Stimulated activated CD8-positive, alpha-beta memory T cell treated with anti-CD3 and anti-CD28 coated beads, Interleukin-4, amount 100 ng/mL, for 24 hours (primary cell): ENCODE data around the gene ACSS1.
"Not testable (repeated sequence)": the region's sequence is repeated elsewhere in the genome, so short reads cannot be mapped to it uniquely, and the experiment has no call there.

ENCODE experiments used
- DNase-seq: peaks from one replicate; pipeline ENCODE4 v3.0.0-alpha.2; 2020; ENCODE audit warnings: low read depth

The ACSS1 gene

DNA sequence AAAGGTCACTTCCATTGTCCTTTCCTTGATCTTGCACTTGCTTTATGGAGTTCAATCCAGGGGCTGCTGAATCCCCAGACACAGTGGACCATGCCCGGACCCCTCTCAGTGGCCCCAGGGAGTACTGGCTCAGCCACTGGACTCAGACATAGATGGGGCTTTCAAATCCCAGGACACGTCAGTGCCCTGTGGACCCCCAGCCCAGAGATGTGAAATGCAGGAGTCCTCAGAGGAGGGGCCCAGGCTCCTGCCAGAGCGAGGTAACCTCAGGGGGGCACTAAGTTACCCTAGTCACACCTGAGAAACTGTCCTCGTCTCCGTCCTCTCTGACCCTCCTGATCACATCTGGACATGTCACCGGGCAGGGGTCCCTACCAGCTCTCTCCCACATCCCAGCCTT lies 46.7 kb downstream of the ACSS1 start:
- no peak for DNase-seq

DNA sequence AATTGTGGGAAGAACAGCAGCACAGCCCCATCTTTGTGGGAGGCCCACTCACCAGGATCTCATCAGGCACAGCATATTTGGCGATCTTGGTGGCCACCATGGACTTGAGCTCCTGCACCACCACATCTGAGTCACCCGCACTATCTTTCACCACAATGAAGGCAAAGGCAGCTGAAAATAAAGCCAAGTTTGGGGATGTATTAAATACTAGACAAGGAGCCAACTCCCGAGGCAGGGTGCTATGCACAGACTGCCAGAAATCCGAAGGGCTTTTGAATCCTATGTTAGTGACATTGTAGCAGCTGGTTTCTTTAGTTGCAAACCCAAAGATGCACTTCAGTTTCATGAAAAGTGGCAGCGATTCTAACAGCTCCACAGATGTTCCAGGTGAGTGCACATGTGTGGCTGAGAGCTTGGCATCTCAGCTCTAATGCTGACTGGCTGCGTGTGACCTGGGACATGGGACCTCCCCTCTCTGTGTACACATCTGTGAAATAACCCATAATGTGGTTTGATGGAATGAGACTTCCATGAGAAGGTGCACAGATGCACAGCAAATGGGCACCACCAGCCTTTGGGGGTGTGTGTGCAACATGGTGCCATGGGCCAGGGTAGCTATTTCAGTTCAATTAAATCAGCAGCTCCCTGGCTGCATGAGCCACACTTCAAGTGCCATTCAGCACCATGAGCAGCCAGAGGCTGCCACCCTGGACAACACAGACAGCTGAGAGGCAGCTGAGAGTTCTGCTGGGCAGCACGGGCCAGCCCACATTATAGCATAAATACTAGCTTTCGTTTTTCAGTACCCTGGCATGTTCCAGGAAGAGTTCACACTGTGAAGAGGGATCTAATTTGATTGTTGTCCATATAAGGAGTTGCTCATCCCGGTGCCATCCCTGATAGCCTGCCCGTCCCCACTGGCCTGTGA lies 48.5 kb downstream of the ACSS1 start:
- DNase-seq = no peak

DNA sequence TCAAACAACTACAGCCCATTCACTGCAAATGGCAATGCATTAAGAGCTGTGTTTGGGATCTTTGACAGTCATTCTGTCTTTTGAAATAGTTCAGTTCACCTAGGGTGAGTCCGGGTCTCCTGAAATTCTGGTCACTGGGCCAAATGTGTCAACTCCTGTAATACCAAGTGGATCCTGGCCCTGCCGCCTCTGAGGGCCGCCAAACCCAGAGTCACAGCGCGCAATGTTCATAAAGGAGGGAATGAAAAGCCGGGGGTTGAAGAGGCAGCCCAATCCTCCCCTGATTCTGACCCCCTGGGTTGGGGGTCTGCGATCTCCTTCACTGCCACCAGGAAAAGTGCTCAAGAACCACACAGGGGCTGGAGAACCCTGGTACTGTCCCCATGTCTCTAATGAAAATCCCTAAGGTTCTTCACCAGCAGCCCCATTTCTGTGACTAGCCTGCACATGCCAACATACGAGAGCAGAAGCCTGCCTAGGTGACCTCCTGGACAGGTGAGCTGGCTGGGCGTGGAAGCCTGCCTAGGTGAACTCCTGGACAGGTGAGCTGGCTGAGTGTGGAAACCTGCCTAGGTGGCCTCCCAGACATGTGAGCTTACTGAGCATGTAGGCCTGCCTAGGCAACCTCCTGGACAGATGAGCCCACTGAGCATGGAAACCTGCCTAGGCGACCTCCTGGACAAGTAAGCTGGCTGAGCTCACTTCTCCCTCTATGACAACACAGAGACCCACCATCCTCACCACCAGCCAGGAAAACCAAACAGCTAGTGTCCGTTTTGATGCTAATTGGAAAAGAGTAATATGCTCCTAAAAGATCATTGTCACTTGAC lies 49.3 kb downstream of the ACSS1 start:
- no peak for DNase-seq

DNA sequence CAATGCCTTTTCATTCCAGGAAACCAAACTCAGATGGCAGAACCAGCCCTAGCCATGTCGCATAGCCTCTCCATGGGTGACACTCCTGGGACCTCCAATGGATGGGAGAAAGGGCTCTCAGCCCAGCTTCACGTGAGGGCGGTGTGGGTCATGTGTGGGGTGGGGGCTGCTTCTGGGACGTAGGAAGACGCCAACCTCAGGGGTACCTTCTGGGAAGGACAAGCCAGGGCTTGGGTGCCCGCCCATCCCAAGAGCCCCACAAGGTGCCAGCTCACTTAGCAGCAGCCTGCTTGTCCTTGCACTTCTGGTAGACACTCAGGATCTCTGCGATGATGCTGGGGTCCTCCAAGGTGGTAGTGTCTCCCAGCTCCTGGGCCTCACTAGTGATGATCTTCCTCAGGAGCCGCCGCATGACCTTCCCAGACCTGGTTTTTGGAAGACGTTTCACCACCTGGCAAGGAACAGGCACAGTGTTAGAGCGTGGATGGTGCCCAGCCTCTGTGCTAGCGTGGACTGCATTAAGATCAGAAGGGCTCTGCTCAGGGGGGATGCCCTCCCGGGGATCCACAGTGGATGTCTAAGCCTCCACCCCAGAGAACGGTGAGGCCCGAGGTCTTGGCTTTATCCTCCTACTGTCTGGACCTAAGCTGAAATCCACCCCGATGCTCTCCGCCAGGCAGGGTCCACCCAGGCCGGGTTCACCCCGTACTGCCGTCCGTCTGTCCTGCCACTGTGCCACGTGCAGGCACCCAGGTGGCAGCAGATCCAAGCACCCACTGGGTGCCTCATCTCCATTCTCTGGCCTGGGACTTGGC lies 50.2 kb downstream of the ACSS1 start:
- no peak for DNase-seq

DNA sequence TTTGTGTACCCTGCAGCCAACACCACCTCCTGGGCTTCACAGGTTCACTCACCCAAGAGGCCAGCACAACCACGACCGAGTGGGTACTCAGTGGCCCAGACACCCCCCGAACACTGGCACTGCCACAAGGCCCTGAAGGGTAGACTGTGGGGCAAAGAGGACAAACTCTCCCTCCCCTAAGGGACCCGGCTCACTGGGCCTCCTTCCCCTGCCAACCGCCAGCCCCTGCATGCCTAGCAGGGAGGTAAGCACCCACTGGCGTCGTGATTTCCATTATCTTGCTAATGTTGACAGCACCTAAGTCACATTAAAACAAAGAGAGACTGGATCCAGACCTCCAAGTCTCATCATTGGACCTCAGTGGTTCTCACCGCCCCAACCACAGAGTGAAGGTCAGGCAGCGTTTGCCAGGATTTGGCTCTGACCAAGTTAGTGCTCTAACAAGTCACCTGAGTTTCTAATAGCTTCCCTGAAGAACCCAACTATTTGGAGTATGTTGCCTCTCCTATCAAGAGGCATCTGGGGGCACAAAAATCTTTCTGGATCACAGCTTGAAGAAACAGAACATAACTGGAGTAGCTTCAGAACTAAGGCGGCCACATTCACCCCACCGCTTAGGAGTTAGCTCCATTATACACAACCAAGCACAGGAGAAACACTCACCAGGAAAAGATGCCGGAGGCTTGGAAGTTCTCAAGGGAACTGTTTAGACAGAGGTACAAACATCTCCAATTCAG lies 51.3 kb downstream of the ACSS1 start:
- DNase-seq = no peak

DNA sequence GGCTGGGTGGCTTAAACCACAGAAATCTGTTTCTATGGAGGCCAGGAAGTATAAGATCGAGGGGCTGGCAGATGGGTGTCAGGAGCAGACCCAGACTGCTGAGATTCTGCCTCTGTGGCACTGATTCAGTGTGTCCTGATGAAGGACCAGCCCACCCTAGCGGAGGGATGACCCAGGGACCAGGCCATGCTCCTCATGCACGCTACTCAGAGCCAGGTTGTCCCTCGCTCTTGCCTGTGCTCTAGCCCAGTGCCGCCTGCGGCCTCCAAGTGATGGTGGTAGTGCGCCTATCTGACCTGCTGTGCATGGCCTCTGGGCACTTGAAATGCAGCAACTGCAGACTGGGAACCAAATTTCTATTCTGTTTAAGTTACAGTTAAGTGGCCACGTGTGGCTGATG lies 52.3 kb downstream of the ACSS1 start:
- no peak for DNase-seq

DNA sequence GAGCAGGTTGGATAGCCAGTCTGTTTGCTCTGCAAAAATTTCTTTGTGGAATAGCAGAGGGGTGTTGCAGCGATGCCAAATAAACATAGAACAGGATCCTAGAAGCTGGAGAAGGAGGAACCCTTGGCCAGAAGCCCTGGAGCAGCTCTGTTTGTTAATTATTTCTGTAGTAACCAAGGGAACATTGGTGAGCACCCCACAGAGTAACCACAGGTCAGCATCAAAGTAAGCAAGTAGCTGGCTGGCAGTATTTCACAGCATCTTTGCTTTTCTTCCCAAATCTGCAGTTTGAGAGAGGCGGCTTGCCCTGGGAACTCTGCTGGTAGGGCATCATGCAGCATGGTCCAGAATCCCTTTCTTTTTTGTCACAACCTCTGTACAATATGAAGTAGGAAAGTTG lies 52.7 kb downstream of the ACSS1 start:
- no peak for DNase-seq

DNA sequence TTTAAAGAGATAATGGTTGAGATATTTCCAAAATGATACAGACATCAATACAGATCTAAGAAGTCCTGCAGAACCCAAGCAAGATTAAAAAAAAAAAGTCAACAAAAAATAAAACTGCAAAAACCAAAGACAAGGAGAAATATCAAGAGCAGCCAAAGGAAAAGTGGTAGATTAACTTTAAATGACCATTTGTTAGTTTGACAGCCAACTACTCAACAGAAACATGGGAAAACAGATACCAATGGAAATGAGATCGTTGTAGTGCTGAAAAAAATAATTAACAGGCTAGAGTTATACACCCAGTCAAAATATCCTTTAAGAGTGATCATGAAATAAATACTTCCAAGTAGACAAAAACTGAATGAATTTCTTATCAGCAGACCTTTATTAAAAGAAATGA lies 54.9 kb downstream of the ACSS1 start:
- no peak for DNase-seq

DNA sequence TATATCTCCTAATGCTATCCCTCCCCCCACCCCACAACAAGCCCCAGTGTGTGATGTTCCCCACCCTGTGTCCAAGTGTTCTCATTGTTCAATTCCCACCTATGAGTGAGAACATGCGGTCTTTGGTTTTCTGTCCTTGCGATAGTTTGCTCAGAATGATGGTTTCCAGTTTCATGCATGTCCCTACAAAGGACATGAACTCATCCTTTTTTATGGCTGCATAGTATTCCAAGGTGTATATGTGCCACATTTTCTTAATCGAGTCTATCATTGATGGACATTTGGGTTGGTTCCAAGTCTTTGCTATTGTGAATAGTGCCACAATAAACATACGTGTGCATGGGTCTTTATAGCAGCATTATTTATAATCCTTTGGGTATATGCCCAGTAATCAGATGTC lies 56.6 kb downstream of the ACSS1 start:
- not testable (repeated sequence) for DNase-seq

DNA sequence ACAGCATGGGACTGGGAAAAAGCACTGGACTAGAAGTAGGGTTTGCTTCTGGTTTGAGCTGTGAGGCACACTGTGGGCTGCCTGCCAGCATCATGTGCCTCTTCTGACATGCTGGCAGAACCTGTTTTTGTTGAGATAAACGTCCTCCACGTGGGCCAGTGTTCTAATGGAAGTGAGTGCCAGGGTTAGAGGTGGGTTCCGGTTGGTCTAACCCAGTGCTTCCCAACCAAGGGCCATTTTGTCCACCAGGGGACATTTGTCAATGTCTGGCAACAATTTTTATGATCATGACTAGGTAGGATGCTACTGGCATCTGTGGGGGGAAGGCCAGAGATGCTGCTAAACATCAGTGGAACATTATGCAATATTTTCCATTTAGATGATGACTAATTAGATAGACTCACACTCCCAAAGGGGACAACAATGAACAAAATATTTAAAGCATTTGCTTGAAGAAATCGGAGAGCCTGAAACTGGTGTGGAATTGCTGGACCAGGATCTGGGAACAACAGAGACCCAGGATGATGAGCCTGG lies 57.6 kb downstream of the ACSS1 start:
- no peak for DNase-seq

DNA sequence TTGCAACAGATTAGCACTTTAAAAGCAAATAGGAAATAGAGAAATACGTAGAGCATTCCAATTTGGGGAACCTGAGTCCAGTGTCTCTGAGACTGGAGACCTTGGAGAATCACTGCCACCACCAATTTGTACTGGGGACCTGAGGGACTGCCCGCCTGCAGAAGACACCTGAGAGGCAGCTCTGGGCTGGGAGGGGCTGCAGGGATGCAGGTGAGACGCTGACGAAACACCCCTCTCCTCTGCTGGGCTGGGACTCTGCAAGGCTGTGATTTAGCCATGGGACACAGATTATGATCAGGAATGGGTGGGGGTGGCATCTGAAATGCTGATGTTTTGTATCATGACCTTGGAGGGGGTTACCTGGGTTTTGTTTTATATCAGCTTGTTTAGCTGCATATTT lies 58.4 kb downstream of the ACSS1 start:
- DNase-seq = no peak

DNA sequence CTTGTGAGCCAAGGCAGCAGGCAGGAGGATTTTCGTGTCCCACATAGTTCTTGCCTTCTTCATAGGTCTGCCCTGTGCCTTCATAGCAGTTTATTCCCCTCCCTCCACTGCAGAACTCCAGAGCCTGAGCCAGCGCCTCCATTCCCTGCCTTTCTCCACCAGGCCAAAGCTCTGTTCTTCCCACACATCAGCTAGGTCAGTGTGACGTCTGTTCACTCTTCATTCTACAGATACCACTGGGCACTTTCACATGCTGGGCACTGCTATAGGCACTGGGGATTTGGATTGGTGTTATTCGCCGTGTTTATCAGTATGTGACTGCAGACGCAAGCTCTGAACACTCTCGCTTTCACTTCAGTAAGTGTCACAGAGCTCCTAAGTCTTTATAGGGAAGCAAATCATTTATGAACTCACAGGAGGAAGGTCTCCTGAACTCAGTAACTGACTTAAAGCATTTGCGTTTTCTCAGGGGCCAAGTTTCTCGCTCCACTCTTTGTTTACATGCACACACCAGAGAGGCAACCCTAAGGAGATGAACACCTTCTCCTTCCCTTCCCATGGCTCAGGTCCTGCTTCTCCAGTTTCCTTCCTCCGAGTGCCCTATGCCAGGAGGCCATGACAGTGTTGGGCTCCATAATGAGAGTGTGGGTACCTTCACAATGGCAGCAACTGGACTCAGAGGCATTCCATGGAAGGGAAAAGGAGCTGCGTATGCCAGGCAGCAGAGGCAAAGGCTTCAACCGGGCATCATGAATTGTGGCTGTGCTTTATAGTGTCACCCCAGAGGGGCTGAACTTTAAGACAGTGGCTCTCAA lies 59.1 kb downstream of the ACSS1 start:
- no peak for DNase-seq

DNA sequence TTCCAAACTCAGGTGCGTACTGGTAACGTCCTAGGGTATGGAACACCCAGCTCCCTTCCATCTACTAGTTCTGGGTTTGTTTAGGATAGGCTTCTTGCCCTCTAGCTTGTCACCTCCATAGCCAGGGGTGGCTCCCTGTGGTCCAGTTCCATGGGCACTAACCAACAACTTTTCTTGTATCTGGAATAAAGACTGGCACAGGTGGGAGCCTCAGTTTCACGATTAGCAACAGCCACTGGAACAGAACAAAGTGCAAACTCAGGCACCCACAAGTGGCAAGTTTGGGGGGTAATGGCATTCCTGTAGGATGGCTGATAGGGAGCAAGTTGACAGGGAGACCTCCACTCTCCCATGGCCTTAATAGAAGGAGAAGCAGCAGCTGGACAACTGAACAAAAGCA lies 59.8 kb downstream of the ACSS1 start:
- no peak for DNase-seq

DNA sequence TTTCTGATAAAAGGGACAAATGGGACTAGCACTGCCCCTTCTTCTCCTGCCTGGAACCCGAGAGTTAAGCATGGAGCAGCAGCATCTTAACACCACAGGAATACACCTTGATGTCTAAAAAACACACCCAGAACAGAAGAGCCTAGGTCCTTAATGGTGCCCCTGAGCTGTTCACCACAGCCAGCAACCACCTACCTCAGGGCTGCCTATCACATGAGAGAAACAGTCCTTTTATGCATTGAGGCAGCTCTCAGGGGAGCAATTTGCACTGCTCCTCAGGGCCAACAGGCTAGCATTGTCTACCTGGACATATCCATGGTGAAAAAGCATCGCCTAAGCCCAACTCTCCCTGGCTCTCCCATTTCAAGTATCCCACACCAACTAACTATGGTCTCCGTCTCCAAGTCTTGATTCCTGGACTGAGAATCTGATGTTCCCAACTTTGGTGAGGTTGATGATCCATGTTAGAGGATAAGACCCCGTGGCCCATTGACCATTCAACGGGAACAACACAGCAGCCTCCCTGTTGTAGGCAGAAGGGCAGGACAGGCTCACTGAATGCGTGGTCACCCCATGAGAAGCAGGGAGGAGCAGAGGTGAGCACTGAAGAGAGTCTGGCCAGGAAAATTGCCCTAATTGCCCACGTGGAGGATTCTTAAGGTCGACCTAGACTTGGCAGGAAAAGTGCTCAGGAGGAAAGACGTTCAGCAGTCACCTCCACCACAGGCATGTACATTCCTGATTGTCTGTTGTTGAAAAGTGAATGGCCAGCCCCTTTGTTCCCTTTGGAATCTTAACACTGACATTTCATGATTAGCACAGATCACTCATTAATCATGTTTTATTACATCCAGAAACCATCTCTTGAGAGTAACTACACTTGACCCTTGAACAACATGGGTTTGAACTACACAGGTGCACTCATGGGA lies 61.2 kb downstream of the ACSS1 start:
- no peak for DNase-seq

DNA sequence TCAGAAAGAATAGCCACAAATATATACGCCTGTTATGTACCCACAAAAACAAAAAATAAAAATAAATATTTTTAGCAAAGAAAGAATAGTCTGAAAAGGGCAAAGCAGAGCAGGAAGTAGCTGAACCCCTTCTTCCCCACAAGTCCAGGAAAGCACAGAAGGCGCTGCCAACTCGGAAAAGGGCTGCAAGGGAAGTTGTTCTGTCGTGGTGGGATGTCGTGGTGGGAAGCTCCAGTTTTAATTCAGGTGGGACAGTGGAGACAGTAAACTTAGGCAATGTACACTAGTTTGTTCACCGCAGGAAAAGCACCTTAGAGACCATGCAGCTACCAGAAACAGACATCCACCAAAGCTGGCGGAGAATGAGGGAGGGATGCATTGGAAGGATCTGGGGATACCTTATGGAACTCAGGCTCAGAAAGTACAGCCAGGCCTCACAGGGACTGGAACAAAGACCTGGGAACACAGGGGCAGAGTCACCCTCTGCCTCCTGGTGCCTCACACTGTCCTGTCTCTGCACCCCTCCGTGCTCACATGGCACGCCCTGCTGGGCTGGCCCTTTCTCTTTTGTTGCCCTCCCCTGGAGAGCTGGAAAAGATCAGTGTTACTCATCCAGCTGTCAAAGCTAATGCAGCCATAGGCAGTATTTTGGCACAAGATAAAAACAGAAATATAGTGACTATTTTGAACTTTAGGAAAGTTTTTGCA lies 62.0 kb downstream of the ACSS1 start:
- DNase-seq = no peak

DNA sequence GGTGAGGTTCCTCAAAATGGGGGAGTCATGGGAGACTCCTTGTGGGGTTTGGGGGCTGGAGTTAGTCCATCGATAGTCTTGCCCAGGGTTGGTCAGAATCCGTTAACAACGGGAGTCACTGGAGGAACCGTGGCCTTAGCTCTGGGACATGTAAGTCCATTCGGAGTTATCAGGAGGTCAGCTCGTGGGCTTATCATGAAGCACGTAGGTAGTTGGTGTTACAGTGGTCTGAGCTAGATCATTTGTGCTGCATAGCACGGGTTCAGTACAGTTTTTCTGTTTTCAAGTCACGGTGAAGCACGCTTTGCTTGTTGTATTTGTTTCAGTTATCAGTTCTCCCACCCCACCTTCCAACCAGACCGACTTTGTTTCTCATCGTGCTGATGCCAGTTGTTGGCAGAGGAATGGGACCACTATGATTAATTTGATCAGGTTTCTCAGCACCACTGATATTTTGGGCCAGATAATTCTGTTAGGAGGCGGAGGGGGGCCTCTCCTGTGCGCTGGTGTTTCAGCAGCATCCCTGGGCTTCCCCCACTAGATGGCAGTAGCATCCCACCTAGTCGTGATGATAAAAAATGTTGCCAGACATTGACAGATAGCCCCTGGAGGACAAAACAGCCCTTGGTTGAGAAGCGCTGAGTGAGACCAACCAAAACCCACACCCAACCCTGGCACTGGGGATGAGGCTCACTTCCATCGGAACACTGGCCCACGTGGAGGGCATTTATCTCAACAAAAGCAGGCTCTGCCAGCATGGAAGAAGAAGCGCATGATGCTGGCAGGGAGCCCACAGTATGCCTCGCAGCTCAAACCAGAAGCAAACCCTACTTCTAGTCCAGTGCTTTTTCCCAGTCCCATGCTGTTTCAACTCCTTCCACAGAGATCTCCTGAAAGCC lies 63.2 kb downstream of the ACSS1 start:
- peak; percentile 71 for DNase-seq

DNA sequence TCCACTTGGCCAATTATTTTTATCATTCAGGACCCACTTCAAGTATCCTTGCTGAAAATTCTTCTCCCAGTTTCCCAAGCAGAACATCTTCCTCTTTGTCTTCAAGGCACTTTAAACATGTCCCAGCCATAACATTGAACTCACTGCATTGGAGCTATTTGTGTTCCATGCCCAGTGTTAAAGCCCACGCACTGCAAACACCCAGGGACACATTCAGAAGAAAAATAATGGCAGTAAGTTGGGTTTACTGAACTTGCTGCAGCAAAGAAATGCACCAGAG lies 63.8 kb downstream of the ACSS1 start:
- no peak for DNase-seq
